ENCODE results near the gene ATP5F1C. TPM values are rescaled to one million over a fixed set of nuclear protein-coding genes. Genes with fewer than 3 reads are reported as not detected.

ATP5F1C gene
- polyA plus RNA-seq, 1 experiment, result 456 TPM

DNA sequence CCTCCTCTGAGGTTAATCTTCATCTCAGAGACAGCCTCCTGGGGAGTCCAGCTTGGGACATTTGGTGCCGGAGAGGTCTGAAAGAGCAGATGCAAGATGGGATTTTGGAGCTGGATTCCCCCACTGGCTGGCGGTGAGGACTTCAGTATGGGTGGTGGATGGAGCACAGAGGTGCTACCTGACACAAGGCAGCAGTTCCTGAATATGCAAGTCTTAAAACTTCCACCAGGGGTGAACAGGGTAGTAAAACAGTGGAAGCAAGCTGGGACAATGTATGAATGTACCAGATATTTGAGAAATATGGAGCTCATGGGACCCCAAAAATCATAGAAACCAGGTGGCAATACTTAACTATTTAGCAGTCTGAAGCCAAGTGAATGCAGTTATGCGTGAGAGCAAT is 25.5 kb downstream of the ATP5F1C start:
- Histone ChIP-seq H3K9me3 (ENCODE audit: control insufficient read depth, insufficient read depth, low read length) (no peaks in the 10 kb centered on the region; the same call in 1 of the 2 replicates), H3K27ac (ENCODE audit: low read depth, low read length) (no peak overlapping the region), H3K27me3 (ENCODE audit: control insufficient read depth, insufficient read depth, low read length) (peaks cover 13% of the 10 kb centered on the region), H3K4me3 (ENCODE audit: low read depth, low read length) (no peak overlapping the region)
- POLR2A ChIA-PET, result no interaction called here
- TF ChIP-seq, protein P1, sequence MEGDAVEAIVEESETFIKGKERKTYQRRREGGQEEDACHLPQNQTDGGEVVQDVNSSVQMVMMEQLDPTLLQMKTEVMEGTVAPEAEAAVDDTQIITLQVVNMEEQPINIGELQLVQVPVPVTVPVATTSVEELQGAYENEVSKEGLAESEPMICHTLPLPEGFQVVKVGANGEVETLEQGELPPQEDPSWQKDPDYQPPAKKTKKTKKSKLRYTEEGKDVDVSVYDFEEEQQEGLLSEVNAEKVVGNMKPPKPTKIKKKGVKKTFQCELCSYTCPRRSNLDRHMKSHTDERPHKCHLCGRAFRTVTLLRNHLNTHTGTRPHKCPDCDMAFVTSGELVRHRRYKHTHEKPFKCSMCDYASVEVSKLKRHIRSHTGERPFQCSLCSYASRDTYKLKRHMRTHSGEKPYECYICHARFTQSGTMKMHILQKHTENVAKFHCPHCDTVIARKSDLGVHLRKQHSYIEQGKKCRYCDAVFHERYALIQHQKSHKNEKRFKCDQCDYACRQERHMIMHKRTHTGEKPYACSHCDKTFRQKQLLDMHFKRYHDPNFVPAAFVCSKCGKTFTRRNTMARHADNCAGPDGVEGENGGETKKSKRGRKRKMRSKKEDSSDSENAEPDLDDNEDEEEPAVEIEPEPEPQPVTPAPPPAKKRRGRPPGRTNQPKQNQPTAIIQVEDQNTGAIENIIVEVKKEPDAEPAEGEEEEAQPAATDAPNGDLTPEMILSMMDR (IDR thresholded peaks at IDR 0.05; ENCODE audit: low read depth, low read length), result no peak
- CTCF ChIA-PET, result no interaction called here
- no peak for DNase-seq (ENCODE audit: low read depth, low spot score)

DNA sequence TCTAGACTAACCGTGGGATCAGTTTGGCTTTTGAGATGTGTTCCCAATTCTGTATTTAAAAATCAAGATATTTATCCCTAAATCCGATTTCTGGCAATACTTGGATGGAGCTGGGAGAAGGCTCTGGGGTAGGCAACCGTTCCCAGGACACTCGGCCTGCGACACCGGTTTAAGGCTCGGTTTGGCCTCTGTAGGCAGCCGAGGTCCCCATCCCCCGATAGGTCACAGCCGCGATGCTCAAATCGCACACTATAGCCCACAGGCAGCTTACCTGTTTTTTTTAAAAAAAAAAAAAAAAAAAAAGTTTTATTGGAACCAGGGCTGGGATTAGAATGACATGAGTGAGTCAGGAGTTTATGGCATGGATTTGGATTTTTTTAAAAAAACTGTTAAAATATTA is 29.6 kb downstream of the ATP5F1C start:
- Histone ChIP-seq H3K27me3 (ENCODE audit: control insufficient read depth, insufficient read depth, low read length) (peaks cover 13% of the 10 kb centered on the region), H3K4me3 (ENCODE audit: low read depth, low read length) (peak overlapping the region; percentile 99), H3K9me3 (ENCODE audit: control insufficient read depth, insufficient read depth, low read length) (no peaks in the 10 kb centered on the region; the same call in 1 of the 2 replicates), H3K27ac (ENCODE audit: low read depth, low read length) (no peak overlapping the region)
- TF ChIP-seq, protein P1 (IDR thresholded peaks at IDR 0.05; ENCODE audit: low read depth, low read length), result no peak
- CTCF ChIA-PET, result interaction anchor here (0.6 to 1.3 kb wide), 3 partner anchors 292 to 1494 kb away, joined by 3 to 5 read pairs (median 3); no protein-coding TSS in a partner anchor
- no peak for DNase-seq (ENCODE audit: low read depth, low spot score)
- POLR2A ChIA-PET, result interaction anchor here (1.0 to 1.9 kb wide), 3 partner anchors 8 to 29 kb away, joined by 3 to 13 read pairs (median 7); partner anchors contain the start of genes ATP5F1C and KIN

DNA sequence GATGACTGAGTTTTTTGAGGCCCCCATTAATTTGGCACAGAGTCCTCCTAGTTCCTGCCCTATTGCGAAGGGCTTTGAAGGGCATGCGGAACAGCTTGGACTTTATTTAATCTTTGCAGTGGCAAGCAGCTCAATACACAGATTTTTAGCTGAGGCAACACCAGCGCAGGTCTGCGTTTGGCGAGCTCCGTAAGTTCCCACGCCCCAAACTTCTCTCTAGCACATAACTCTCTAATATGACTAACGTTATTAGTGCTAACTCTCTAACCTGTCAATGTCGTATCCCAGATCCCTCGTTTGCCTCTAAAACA is 30.0 kb downstream of the ATP5F1C start:
- ChIA-PET POLR2A (interaction anchor here (0.9 to 1.9 kb wide), 4 partner anchors 8 to 266 kb away, joined by 3 to 13 read pairs (median 5); partner anchors contain the start of genes ATP5F1C and KIN), CTCF (interaction anchor here (0.6 to 2.7 kb wide), 5 partner anchors 10 to 1494 kb away, joined by 3 to 11 read pairs (median 5); no protein-coding TSS in a partner anchor)
- Histone ChIP-seq H3K27me3 (ENCODE audit: control insufficient read depth, insufficient read depth, low read length) (peaks cover 13% of the 10 kb centered on the region), H3K4me3 (ENCODE audit: low read depth, low read length) (peak overlapping the region; percentile 99), H3K9me3 (ENCODE audit: control insufficient read depth, insufficient read depth, low read length) (no peaks in the 10 kb centered on the region; the same call in 1 of the 2 replicates), H3K27ac (ENCODE audit: low read depth, low read length) (no peak overlapping the region)
- TF ChIP-seq, protein P1 (IDR thresholded peaks at IDR 0.05; ENCODE audit: low read depth, low read length), result no peak
- DNase-seq (ENCODE audit: low read depth, low spot score), result no peak

DNA sequence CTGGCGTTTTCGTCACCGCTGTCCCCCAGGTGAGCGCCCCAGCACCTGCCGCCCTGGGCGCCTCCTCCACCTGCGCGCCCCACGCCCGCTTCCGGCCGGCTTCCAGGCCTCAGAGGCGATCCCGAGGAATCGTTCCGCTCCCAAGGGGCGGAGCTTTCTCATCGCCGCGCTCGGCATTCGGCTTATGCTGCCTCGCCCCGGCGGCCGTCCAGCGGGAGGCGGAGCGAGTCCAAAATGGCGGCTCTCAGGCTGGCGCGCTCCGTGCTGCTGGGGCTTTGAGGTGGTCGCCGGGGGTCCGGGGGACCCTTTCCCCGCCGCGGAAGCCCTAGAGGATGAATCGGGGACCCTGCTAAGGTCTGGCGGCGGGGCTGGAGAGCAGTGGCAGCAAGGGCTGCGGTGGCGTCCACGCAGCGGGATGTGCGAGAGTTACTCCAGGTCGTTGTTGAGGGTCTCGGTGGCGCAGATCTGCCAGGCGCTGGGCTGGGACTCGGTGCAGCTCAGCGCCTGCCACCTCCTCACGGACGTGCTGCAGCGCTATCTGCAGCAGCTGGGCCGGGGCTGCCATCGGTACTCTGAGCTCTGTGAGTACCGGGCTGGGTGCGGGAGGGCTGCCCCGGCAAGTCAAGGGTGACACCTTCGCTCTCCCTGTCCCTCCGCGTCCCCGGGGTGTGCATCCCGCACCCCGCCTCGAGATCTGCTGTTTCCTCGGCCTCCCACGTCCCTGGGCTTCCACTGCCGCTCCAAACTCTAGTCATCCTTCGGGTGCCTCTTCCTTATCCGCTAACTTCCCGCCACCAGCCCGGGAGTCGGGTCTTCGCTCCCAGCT is 30.5 kb downstream of the ATP5F1C start, which contains the start of gene TAF3:
Gene TAF3, plus strand, starts transcription at position 211 of the 826 bp plus-strand sequence. Its CDS starts 205 bp downstream, at position 416.
- peak; percentile 44 for DNase-seq (ENCODE audit: low read depth, low spot score)
- H3K27ac ChIP-seq (ENCODE audit: low read depth, low read length), result no peak within 1 kb of the TSS
- peak within 1 kb of the TSS; percentile 99 for H3K4me3 ChIP-seq (ENCODE audit: low read depth, low read length)
- POLR2A ChIA-PET, result interaction anchor here (0.9 to 1.9 kb wide), 4 partner anchors 9 to 267 kb away, joined by 3 to 13 read pairs (median 5); partner anchors contain the start of genes ATP5F1C and KIN
- CTCF ChIA-PET, result interaction anchor here (0.6 to 2.7 kb wide), 5 partner anchors 10 to 1493 kb away, joined by 3 to 11 read pairs (median 5); no protein-coding TSS in a partner anchor
- peaks cover 11% of the 10 kb centered on the region for H3K27me3 ChIP-seq (ENCODE audit: control insufficient read depth, insufficient read depth, low read length)
- no peaks in the 10 kb centered on the region; the same call in 1 of the 2 replicates for H3K9me3 ChIP-seq (ENCODE audit: control insufficient read depth, insufficient read depth, low read length)
- TF ChIP-seq, protein P1 (IDR thresholded peaks at IDR 0.05; ENCODE audit: low read depth, low read length), result no peak
